Fibroblast of mammary gland (primary cell): ENCODE results near the gene CCDC190.
"Not testable (repeated sequence)": the region's sequence is repeated elsewhere in the genome, so short reads cannot be mapped to it uniquely, and the experiment has no call there.

Experiments used
- DNase-seq: peaks from one replicate; pipeline ENCODE4 v3.0.0-alpha.2; 2010; ENCODE audit warnings: low read depth
- H3K4me3 ChIP-seq: 2 replicates; pipeline ENCODE4 v1.5.1; 2011; ENCODE audit warnings: low read depth, mild to moderate bottlenecking, low read length, moderate library complexity; ENCODE audit not compliant: control insufficient read depth
- CTCF ChIP-seq: conservative IDR thresholded peaks from 2 replicates; pipeline ENCODE4 v1.5.1; 2011; ENCODE audit warnings: low read depth, low read length, inconsistent platforms; ENCODE audit not compliant: control insufficient read depth, insufficient read depth

Gene CCDC190

DNA sequence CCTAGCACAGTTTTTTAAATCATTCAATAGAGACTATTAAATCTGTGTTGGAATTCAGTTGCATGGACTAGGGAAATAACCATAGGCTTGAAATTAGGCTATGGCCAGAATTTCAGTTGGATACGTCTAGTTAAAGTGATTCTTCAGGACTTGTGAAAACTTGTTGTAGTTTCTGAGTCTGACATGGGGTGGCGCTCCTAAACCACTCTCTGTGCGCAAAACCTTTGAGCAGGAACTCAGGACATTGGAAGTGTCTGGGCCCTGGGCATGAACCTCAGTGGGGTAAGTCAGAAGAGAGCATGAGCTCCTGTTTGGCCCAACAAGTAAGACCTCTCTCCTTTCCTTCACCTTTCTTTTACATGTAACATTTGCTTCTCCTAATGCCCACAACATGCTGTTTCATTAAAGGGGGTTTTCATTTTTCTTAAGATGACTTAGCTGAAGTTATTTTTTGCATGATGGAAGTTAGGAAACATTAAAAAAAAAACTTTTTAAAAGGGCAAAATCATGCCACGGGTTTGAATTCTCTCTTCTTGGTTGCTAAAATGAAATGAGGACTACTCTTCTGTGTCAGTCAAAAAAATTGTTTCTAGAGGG, 17.1 kb upstream of the CCDC190 start:
- H3K4me3 ChIP-seq: no peak overlapping the region
- peak; percentile 82 for TF ChIP-seq CTCF
- peak; percentile 87 for DNase-seq

DNA sequence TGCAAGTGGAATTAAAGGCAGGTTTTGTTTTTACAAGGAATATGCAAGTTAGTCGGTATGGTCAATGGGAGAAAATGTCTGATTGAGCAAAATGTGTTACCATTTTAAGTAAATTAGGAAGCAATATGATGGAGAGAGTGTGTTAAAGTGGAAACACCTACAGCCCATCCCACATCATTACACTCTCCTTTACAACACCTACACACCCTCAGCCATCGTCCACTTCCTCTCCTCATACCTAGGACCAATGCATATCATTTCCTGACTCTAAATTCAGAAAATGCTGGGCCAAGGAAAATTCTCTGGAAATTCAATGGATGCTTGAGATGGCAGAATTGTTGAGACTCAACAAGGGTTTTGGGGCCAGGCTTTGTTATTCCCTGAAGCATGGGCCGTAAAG, 16.4 kb upstream of the CCDC190 start:
- TF ChIP-seq CTCF: no peak
- no peak overlapping the region for H3K4me3 ChIP-seq
- DNase-seq: no peak

DNA sequence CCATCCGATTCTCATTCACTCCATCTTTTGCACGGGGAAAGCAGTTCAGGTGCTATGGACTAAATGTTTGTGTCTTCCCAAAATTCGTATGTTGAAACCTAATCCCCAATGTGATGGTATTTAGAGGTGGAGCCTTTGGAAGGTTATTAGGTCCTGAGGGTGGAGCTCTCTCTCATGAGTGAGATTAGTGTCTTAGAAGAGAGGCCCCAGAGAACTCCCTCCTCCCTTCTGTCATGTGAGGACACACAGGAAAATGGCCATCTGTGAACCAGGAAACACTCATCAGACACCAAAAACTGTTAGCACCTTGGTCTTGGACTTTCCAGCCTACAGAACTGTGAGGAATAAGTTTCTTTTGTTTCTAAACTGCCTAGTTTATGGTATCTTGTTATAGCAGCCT, 15.8 kb upstream of the CCDC190 start:
- H3K4me3 ChIP-seq: no peak overlapping the region
- TF ChIP-seq CTCF: no peak
- DNase-seq: peak; percentile 26

GRCh38 chr1:162873671-162874666, 13.0 kb upstream of the CCDC190 start:
- DNase-seq: peak; percentile 92
- TF ChIP-seq CTCF: peak; percentile 57
- H3K4me3 ChIP-seq: no peak overlapping the region

DNA sequence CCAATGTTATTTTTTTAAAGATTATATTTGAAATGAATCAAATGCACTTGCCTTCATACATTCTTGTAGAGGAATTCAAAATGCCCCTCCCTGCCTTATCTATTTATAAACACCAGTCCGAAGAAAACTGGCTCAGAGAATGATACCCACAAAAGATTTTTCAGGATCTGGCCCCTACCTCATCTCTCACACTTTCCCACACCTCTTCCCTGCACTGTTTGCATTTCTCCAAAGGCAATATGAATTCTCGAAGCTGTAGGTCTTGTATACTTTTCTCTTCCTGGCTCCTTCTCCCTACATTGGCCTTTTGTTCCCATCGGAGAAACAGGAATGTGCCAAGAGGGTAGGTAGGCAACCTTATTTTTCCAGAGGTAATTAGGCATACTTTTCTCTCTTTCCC, 12.0 kb upstream of the CCDC190 start:
- TF ChIP-seq CTCF: no peak
- no peak overlapping the region for H3K4me3 ChIP-seq
- no peak for DNase-seq

- not testable (repeated sequence) for H3K4me3 ChIP-seq, DNase-seq
Observed at GRCh38 chr1:162871417-162871816, 10.4 kb upstream of the CCDC190 start.

GRCh38 chr1:162868972-162869371, 8.0 kb upstream of the CCDC190 start:
- TF ChIP-seq CTCF: no peak
- H3K4me3 ChIP-seq: no peak overlapping the region
- DNase-seq: no peak
